Pons (tissue), 1 donor: ENCODE results near the gene CSTPP1.

Experiments
- DNase-seq: peaks from one replicate; pipeline ENCODE4 v3.0.0-alpha.2; 2016; ENCODE audit warnings: low spot score

CSTPP1 gene, protein sequence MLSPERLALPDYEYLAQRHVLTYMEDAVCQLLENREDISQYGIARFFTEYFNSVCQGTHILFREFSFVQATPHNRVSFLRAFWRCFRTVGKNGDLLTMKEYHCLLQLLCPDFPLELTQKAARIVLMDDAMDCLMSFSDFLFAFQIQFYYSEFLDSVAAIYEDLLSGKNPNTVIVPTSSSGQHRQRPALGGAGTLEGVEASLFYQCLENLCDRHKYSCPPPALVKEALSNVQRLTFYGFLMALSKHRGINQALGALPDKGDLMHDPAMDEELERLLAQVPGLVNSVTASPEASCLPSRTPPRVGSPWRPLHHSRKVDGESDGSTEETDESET

DNA sequence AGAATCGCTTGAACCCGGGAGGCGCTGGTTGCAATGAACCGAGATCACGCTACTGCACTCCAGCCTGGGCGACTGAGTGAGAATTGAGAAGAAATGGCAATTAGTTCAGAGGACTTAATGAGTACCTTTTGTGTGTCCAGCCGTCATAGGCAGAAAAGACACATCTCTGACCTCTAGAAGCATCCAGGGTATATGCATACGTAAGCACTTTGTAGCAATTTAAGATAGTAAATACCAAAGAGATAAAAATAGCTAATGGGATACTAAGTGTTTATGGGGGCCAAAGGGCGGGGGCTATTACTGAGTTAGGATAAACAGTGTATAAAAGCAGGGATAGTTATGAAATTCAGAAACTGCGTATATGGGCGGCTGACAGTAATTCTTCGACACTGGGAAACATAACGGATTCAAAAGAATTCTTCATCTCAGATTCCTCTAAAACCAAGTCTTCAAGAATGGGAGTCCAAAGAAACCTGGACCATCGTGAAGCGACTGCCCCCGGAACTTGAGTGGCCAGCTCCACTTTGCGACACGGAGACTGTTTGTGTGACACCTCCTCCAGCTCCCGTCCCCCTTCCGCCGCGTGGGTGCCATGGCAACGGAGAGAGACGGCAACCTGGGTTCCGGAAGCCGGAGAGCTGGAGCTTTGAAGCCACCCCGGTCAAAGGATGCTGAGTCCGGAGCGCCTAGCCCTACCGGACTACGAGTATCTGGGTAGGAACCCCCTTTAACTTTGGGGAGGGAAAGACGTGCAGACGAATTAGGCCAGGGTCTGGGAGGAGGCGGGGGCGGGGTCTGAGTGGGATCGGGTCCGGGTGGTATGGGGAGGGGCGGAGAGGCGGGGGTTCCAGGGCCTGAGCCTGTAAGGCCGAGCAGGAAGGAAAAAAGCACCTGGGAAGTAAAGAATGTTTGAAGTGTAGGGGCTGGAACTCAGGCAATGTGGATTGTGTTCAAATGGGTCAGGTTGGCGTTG is at the start of gene CSTPP1:
CSTPP1 (plus strand) TSS at position 624 of the 973 bp plus-strand sequence; CDS start at position 669, 45 bp downstream.
- peak; percentile 80 for DNase-seq

GRCh38 chr11:46888636-46889035 is 47.9 kb upstream of the CSTPP1 start:
- no peak for DNase-seq

DNA sequence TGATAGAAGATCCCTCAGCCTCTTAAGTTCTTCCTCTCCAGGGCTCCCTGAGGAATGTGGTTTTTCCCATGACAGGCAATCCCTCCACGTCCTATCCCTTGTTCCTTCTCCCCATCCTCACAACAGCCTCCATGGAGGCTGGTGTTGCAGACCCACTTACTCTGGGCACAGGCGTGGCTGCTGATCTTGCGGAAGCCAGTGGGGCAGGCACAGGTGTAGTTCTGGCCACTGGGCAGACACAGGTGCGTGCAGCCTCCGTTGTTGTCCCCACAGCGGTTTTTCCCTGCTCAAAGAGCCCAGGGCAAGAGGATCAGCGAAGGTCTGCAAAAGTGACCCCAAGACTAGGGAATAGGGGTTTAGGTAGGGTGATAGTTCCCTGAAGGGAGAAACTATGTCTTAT is 47.3 kb upstream of the CSTPP1 start:
- no peak for DNase-seq

GRCh38 chr11:46889689-46890475 is 46.7 kb upstream of the CSTPP1 start:
- peak; percentile 84 for DNase-seq

DNA sequence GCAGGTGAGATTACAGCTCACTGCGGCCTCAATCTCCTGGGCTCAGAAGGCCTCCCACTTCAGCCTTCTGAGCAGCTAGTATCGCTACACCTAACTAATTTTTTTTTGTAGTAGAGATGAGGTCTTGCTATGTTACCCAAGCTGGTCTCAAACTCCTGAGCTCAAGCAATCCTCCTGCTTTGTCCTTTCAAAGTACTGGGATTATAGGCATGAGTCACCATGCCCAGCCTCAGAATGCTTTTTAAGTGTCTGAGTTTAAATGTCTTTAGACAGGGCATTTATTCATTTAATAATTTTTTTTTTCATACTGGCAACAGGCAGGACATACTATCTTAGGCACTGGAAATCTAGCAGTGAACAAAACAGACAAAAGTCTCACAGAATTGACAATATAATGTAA is 45.9 kb upstream of the CSTPP1 start:
- DNase-seq: no peak

DNA sequence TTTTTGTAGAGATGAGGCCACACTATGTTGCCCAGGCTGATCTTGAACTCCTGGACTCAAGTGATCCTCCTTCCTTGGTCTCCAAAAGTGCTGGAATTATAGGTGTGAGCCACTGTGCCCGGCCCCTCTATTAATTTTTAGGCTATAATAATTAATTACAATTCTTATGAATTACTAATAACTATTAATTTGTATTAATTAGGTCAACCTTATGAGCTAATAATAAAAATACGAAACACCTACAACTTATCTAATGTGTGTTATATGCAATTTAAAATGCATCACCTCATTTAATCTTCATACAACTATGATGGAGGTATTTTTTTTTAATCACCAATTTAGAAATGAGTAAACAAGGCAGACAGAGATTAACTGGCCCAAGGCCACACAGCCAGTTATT is 44.5 kb upstream of the CSTPP1 start:
- no peak for DNase-seq

DNA sequence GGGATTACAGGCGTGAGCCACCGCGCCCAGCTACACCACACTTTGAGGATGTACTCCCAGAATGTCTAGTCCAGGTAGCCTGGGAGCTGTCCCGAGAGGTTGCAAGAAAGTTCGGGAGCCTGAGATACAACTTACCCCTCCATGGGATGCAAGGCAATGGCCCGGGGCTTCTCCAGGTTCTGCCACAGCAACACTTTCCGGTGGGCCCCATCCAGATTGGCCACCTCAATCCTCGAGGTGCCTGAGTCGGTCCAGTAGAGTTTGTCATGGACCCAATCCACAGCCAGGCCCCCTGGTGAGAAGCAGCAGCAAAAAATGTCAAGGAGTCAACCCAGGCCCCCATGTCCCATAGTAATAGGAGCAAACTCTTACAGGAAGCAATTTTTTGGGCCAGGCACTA is 43.7 kb upstream of the CSTPP1 start:
- no peak for DNase-seq

GRCh38 chr11:46894506-46894905 is 42.1 kb upstream of the CSTPP1 start:
- no peak for DNase-seq

- DNase-seq: no peak
Measured at GRCh38 chr11:46894961-46895360, 41.6 kb upstream of the CSTPP1 start.

DNA sequence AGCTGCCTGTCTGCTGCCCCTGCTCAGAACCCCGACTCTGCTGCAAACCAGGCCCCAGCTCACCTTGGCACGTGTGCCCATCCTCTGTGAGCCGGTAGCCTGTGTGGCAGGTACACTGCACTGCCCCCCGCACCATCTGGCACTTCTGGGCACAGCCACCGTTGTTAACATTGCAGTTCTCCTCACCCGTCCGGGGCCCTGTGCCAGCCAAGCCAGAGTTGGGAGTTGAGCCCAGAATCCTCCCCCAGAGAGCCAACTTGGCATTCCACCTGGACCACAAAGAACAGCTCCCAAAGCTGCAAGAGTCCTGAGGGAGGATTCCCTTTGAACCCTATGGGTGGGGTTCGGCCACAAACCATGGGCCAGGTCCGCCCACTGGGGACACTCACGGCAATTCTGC is 40.7 kb upstream of the CSTPP1 start:
- DNase-seq: peak; percentile 54

- no peak for DNase-seq
Measured at GRCh38 chr11:46896719-46897406, 39.7 kb upstream of the CSTPP1 start.

DNA sequence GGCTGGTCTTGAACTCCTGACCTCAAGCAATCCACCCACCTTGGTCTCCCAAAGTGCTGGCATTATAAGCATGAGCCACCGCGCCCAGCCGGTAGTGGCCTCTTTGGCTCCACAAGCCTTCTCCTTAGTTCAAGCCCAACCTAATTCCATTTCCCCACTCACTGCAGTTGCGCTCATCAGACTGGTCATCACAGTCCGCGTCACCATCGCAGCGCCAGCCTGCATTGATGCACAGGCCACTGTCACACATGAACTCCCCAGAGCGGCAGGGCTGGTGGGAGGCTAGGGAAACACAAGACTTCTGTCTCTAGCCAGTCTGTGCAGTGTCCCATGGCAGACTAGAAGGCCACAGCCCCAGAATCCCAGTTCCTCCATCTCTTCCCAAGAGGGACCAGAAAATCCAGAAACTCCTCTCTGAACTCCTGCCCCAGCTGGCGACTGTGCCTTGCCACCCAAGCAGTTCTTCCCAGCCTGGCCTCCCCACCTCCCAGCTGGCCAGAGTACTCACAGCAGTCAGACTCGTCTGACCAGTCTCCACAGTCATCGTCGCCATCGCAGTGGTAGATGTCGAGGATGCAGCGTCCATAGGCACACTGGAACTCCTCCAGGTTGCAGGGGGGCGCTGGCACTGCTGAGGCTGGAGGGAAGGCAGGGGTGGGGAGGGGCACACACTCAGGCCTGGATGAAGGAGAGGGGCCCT is 38.0 kb upstream of the CSTPP1 start:
- DNase-seq: no peak

DNA sequence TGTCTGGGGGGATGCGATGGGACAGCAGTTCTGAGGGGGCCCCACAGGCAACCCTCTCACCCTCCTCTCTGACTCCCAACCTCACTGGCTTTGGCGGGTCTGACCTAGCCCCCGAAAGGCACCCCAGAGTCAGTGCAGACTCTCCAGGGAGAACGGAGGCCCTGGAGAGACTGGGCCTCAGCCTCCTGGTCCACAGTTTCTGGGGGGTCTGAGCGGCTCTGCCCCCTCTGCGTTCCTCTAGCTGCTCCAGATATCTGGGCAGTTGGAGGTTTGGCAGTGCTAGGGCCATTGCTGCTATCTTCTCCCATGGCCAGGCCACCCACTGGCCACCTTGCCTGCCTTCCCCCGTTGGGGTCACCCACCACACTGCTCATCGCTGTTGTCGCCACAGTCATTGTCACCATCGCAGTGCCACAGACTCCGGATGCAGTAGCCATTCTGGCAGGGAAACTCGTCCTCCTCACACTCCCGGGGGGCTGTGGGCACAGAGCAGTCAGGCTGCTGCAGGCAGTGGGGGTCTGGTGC is 37.0 kb upstream of the CSTPP1 start:
- DNase-seq: no peak

DNA sequence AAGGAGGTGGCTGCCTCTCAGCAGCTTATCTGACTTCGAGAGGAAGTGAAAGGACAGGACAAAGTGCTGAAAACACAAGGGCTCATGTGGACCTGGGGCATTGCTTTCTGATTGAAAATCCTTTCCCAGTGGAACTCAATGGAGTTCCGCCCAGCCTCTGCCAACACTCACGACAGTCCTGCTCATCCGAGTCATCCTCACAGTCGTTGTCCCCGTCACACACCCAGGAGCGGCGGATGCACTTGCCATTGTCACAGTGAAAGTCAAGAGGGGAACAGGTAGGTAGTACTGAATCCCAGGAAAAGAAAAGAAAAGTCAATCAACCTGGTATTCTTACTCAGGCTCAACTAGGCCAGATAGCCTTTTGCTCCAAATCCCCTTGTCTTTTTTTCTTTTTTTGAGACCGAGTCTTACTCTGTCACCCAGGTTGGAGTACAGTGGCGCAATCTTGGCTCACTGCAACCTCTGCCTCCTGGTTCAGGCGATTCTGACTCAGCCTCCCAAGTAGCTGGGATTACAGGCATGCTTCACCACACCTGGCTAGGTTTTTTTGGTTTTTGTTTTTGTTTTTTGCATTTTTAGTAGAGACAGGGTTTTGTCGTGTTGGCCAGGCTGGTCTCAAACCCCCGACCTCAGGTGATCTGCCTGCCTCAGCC is 36.3 kb upstream of the CSTPP1 start:
- no peak for DNase-seq

DNA sequence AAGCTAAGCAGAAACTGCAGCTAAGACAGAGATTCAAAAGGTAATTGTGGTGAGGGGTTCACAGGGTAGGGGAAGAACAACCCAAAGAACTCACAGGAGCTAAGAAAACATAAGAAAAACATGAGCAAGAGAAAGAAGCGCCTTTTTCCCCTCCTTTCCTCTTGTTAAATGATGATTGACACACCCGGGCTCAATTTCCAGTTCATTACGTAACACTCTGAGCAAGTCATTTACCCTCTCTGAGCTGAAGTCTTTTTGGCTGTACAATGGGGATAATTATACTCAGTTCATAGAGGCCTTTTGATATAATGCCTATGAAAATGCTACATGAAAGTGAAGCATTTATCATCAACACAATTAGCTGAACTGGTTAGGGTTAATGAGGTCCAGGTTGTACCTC is 35.4 kb upstream of the CSTPP1 start:
- DNase-seq: peak; percentile 56

DNA sequence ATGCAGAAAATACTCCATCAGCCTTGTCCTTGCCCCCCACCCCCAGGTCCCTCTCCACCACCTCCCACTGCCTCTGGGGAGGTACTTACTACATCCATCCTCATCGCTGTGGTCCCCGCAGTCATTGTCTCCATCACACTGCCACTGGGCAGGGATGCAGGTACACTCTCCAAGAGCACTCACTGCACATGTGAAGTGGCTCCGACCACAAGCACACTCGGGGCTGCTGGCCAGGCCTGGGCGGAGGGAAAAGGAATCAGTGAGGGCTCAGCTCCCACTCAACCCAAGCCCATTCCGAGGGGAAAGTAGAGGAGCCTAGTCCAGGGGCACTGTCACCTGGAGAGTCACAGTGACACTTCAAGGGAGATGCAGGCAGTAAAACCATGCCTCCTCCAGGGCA is 33.9 kb upstream of the CSTPP1 start:
- no peak for DNase-seq

DNA sequence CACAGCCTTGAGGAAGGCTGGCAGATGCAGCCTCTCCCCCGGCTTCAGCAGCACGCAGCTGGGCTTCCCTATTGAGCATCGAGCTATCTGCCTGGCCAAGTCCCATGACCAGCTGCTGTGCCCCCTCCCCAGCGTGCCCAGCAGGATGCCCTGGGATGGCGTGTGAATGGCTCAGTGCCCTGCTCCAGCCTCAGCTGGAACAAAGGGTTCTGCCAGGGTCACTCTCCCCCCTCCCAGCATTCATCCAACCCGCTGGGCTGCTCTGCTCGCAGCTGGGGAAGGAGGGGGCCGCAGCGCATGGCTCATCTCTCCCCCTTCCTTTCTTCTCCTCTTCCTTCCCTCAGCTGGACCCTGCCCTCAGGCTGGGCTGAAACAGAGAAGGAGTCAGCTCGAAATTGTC is 32.7 kb upstream of the CSTPP1 start:
- DNase-seq: peak; percentile 96

GRCh38 chr11:46905806-46906205 is 30.8 kb upstream of the CSTPP1 start:
- no peak for DNase-seq

DNA sequence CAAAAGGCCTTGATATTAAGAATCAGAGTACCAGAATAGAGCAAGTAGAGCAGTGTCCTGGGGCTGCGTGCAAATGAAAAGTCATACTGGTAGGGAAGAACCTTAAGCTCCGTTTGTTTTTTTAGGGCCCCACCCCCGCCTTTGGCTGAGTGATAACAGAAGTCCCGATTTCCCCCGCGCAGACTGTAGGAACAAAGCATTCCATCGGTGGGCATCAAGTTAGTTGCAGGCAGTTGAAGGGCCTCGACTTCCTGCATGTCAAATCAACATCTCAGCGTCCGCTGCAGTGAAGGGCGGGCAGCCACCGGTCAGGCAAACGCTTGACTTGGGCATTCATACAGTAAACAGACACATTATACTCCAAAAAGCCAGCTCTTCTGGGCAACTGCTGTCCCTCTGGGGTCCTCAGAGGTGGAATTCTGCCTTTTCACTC is 29.9 kb upstream of the CSTPP1 start:
- peak; percentile 45 for DNase-seq

DNA sequence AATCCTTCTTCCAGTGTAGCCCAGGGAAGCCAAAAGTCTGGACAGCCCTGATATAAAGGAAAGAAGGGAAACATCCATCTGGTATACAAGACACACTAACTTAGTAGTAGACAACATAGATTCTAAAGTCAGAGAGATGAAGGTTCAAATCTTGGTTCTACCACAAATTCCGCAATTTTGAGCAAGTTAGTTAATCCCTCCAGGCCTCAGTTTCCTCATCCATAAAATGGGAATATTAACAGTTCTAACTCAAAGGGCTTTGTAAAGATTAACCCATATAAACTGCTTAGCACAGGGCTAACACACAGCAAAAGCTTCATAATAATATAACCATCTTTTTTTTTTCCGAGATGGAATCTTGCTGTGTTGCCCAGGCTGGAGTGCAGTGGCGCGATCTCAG is 29.0 kb upstream of the CSTPP1 start:
- no peak for DNase-seq
